Measurements from ENCODE around the gene GTF2E1. TPM values are rescaled to one million over a fixed set of nuclear protein-coding genes. Genes with fewer than 3 reads are reported as not detected.

GTF2E1 gene
- total and polyA plus RNA-seq, 9 of the 15 experiments (the other 6 are each of a cell fraction or from before 2014, with no cell fraction given): 12.9 to 23.5 (median 15.4) TPM

DNA sequence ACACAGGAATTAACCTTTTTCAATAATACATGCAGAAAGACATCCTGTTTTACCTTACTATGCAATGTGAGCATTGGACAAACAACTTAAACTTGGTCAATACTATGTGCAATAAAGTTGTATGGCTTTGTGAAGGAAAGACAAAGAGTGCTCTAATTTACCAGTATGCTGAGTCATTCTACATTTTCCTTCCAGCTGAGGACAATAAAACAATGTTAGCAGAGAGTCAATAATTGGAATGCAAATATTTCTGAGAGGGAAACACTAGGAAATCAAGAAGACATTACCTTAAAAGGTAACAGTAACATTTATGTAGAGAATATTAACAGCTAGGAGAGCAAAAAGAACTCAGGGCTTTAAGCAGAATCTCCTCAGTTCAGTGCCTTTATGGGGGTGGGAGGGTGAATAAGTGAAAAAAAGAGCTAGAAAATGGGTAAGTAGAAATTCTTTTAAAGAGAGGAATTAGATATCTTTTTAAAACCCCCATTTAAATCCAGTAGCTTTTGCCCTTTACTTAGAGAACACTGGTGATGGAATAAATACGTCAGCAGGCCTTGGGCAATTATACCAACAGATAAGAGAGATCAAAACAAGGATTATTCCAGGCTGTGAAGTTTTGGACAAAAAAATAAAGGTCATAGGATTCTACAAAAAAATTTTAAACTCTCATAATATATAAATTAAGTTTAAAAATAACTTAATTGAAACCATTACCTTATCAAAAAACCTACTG is 48.9 kb upstream of the GTF2E1 start (continued):
- TF ChIP-seq, protein P1, sequence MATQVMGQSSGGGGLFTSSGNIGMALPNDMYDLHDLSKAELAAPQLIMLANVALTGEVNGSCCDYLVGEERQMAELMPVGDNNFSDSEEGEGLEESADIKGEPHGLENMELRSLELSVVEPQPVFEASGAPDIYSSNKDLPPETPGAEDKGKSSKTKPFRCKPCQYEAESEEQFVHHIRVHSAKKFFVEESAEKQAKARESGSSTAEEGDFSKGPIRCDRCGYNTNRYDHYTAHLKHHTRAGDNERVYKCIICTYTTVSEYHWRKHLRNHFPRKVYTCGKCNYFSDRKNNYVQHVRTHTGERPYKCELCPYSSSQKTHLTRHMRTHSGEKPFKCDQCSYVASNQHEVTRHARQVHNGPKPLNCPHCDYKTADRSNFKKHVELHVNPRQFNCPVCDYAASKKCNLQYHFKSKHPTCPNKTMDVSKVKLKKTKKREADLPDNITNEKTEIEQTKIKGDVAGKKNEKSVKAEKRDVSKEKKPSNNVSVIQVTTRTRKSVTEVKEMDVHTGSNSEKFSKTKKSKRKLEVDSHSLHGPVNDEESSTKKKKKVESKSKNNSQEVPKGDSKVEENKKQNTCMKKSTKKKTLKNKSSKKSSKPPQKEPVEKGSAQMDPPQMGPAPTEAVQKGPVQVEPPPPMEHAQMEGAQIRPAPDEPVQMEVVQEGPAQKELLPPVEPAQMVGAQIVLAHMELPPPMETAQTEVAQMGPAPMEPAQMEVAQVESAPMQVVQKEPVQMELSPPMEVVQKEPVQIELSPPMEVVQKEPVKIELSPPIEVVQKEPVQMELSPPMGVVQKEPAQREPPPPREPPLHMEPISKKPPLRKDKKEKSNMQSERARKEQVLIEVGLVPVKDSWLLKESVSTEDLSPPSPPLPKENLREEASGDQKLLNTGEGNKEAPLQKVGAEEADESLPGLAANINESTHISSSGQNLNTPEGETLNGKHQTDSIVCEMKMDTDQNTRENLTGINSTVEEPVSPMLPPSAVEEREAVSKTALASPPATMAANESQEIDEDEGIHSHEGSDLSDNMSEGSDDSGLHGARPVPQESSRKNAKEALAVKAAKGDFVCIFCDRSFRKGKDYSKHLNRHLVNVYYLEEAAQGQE (IDR thresholded peaks at IDR 0.05; ENCODE audit: borderline replicate concordance): no peak
- TF ChIP-seq, protein P1 (CRISPR knock-in tag; IDR thresholded peaks at IDR 0.05; ENCODE audit: low read depth): no peak
- TF ChIP-seq ZNF263 (CRISPR knock-in tag; IDR thresholded peaks at IDR 0.05; ENCODE audit: borderline replicate concordance) (no peak), MAFF (IDR thresholded peaks at IDR 0.05; ENCODE audit: low read length) (peak; percentile 78), POLR2AphosphoS5 (IDR thresholded peaks at IDR 0.05; ENCODE audit: control insufficient read depth, insufficient read depth, low read depth, low read length) (no peak), MAFG (tag; conservative IDR thresholded peaks at IDR 0.05) (peak; percentile 94)
- TF ChIP-seq, protein P2, sequence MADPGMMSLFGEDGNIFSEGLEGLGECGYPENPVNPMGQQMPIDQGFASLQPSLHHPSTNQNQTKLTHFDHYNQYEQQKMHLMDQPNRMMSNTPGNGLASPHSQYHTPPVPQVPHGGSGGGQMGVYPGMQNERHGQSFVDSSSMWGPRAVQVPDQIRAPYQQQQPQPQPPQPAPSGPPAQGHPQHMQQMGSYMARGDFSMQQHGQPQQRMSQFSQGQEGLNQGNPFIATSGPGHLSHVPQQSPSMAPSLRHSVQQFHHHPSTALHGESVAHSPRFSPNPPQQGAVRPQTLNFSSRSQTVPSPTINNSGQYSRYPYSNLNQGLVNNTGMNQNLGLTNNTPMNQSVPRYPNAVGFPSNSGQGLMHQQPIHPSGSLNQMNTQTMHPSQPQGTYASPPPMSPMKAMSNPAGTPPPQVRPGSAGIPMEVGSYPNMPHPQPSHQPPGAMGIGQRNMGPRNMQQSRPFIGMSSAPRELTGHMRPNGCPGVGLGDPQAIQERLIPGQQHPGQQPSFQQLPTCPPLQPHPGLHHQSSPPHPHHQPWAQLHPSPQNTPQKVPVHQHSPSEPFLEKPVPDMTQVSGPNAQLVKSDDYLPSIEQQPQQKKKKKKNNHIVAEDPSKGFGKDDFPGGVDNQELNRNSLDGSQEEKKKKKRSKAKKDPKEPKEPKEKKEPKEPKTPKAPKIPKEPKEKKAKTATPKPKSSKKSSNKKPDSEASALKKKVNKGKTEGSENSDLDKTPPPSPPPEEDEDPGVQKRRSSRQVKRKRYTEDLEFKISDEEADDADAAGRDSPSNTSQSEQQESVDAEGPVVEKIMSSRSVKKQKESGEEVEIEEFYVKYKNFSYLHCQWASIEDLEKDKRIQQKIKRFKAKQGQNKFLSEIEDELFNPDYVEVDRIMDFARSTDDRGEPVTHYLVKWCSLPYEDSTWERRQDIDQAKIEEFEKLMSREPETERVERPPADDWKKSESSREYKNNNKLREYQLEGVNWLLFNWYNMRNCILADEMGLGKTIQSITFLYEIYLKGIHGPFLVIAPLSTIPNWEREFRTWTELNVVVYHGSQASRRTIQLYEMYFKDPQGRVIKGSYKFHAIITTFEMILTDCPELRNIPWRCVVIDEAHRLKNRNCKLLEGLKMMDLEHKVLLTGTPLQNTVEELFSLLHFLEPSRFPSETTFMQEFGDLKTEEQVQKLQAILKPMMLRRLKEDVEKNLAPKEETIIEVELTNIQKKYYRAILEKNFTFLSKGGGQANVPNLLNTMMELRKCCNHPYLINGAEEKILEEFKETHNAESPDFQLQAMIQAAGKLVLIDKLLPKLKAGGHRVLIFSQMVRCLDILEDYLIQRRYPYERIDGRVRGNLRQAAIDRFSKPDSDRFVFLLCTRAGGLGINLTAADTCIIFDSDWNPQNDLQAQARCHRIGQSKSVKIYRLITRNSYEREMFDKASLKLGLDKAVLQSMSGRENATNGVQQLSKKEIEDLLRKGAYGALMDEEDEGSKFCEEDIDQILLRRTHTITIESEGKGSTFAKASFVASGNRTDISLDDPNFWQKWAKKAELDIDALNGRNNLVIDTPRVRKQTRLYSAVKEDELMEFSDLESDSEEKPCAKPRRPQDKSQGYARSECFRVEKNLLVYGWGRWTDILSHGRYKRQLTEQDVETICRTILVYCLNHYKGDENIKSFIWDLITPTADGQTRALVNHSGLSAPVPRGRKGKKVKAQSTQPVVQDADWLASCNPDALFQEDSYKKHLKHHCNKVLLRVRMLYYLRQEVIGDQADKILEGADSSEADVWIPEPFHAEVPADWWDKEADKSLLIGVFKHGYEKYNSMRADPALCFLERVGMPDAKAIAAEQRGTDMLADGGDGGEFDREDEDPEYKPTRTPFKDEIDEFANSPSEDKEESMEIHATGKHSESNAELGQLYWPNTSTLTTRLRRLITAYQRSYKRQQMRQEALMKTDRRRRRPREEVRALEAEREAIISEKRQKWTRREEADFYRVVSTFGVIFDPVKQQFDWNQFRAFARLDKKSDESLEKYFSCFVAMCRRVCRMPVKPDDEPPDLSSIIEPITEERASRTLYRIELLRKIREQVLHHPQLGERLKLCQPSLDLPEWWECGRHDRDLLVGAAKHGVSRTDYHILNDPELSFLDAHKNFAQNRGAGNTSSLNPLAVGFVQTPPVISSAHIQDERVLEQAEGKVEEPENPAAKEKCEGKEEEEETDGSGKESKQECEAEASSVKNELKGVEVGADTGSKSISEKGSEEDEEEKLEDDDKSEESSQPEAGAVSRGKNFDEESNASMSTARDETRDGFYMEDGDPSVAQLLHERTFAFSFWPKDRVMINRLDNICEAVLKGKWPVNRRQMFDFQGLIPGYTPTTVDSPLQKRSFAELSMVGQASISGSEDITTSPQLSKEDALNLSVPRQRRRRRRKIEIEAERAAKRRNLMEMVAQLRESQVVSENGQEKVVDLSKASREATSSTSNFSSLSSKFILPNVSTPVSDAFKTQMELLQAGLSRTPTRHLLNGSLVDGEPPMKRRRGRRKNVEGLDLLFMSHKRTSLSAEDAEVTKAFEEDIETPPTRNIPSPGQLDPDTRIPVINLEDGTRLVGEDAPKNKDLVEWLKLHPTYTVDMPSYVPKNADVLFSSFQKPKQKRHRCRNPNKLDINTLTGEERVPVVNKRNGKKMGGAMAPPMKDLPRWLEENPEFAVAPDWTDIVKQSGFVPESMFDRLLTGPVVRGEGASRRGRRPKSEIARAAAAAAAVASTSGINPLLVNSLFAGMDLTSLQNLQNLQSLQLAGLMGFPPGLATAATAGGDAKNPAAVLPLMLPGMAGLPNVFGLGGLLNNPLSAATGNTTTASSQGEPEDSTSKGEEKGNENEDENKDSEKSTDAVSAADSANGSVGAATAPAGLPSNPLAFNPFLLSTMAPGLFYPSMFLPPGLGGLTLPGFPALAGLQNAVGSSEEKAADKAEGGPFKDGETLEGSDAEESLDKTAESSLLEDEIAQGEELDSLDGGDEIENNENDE (IDR thresholded peaks at IDR 0.05; ENCODE audit: low read depth, low read length): no peak
